Measurements from ENCODE around the gene DAB2.
"Not testable (repeated sequence)": the region's sequence is repeated elsewhere in the genome, so short reads cannot be mapped to it uniquely, and the experiment has no call there.

Gene DAB2

DNA sequence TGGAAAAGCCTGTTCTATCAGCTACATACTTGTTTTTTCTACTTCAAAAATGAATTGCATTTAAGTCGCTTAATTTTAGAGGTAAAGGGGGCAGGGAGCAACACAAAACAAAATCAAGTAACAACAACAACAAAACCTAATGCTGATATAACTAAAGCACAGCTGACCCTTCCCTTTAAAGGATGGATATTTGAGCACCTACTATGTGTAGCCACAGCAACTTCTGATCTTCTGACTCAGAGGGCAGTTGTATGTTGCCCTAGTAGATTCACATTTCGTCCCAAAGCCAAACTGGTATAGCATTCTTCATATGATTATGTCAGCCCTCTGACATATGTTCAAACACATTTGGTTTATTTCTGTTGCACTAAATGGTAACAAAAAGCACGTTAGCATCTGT lies 6.8 kb downstream of the DAB2 start:
- DNase-seq = no peak

DNA sequence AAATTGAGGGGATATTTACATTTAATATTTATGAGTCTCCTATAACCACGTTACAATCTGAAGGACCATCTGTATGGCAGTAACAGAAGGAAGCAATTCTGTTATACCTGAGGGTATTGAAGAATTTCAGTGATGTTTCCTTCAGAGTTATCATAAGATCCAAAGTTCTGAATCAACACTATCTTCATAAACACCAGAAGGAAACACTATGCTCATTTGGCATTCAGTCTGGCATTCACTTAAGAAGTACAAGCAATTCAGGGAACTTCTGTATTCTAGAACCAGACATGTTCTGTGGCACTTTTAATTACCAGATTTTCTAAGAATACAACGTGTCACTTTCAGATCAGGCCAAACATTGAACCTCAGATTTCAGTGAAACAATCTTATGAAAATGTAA lies 9.6 kb downstream of the DAB2 start:
- no peak for DNase-seq

DNA sequence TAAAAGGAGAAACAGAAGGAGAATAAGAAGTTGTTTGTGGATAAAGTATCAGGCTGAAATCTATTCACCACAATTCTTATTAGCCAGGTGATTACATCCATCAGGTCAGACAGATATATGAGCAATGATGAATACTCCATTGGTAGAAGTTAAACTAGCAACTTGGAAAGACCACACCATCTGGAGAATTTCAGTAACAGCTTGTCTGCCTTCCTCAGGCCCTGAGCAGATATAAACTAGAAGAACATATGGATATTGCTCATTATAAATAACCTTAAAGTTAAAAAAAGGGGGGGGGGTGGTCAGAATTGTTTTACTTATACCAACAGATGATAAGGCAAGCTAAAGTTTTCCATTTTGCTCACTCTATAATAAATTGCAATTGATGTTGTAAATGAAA lies 10.4 kb downstream of the DAB2 start:
- no peak for DNase-seq

DNA sequence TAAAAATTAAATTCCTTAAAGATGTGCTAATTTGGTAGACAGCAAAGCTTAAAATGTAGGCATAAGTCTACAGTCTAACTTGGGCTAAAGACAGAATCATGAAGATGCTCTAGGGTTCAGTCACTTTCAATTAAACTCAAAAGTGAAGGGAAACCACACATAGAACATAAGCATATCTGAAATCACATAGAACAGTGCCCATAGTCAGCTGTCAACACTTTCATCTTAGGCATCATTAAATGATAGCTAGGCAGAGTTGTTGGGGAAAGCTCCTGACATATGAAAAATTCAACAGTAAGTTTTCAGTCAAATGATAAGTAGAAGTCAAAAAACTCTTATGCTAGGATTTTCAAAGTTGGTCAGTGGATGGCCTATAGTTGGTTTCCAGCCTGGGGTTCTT lies 11.0 kb downstream of the DAB2 start:
- DNase-seq = no peak

DNA sequence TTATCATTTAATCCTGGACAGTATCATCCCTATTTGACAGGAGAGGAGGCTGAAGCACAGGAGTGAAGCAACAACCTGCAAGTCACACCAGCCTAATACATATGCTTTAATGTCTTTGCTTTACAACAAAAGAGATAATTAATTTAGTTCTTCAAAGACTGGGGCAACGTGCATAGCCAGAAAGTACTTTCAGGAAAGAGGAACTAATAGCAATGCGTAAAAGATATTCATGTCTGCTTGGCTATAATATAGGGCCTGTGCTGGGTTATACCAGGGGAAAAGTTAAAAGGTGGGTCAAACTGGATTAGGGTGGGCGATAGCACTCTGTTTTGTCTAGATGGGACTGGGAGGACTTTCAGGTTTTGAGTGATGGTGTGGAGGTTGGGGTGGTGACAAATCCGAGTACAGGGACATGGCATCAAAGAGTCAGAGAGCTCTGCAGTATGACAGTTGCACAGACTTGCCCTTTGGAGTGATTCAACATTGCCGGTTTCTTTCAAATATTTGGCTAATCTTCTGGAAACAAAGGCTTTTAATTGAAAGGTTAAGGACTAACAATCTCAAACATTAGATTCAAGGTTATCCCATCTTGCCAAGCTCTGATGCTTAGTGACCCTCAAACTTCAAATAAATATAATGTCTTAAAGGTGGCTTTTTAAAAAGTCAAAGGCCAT lies 11.9 kb downstream of the DAB2 start:
- no peak for DNase-seq

DNA sequence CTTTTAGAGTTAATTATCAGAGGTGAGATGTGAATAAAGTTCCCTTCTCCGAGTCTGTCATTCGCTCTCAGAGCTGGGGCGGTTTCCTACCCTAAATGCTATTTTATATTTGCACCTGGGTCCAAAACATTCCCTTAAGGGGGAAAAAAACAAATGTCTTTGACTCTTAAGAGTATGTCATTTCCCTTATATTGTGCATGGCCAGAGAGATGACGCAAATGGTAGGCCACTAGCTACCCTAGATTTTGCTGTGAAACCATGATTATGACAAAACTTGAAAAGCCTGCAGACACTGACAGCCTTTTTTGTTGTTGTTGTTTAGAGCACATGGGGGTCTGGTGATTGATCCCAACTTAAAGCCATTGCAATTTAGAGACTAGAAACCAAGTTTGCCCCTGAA lies 12.8 kb downstream of the DAB2 start:
- no peak for DNase-seq

DNA sequence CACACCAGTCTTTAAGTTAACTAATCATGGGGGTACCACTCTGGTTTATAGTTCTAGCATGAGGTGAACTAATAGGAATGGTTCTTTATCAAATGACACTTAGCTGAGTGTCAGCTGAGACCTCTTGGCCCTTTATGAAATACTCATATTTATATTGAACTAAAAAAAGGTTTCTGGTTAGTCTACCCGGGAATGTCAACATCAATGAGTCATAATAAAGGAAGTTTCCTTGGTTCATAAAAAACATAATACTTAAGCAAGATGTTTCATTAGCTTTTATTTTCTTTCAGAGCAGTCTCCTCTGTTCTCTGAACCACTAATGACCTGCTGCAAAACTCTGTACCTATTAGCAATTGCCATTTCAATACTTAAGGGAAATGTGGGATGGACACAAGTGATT lies 13.7 kb downstream of the DAB2 start:
- no peak for DNase-seq

DNA sequence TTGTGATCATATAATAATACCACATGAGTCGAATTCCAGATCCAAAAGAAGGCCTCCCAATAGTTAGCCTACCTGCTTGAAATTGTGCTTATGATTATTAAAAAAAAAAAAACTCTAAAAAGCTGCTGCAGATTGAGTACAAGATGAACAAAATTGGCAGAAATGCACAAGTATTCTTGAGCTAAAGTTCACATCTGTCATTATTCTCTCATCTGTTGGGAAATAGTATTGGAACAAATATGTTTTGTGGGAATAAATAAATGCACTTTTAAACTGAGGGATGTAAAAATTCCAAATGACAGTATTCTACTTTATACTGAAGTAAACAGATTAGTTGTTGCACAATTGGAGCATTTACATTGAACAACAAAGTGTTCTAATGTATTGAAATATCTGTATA lies 15.7 kb downstream of the DAB2 start:
- DNase-seq = no peak

DNA sequence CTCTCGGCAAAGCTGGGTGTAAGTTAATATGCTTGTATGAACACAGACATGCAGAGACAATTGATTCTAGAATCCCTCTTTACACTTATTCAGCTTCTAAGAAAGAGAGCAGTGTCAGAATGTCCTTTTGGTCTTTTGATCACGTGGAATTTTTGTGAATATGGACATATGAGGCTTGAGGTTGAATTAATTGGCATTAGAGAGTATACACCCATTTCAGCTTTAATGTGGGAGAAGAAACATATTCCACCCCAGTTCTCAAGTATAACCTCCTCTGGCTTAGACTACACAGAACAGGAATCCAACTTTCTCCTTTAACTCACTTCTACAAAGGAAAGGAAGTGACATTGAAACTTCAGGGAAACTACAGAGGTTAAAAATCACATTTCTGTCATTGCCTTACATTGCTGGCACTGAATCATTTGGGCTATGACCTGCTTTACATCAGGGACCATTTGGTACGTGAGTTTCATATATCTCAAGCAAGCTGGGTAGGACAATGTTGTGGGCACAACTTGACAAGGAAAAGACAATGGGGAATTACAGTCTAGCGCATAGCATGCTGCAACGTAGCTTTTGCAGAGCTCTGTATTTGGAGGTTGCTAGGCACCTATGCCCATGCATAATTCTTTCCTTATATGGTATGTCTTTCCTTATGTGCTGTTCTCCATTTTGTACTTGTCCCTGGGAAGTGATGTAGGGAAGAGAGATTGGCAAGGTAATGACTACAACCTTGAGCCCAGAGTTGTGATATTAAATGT lies 19.5 kb downstream of the DAB2 start:
- DNase-seq = no peak

DNA sequence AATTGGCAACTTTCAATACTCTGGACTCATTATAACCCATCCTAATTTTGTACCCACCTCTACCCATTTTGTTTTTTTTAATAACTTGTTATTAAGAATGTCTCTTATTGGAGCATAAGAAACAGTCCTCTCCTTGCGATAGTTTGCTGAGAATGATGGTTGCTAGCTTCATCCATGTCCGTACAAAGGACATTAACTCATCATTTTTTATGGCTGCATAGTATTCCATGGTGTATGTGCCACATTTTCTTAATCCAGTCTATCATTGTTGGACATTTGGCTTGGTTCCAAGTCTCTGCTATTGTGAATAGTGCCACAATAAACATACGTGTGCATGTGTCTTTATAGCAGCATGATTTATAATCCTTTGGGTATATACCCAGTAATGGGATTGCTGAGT lies 21.0 kb downstream of the DAB2 start:
- DNase-seq = not testable (repeated sequence)

DNA sequence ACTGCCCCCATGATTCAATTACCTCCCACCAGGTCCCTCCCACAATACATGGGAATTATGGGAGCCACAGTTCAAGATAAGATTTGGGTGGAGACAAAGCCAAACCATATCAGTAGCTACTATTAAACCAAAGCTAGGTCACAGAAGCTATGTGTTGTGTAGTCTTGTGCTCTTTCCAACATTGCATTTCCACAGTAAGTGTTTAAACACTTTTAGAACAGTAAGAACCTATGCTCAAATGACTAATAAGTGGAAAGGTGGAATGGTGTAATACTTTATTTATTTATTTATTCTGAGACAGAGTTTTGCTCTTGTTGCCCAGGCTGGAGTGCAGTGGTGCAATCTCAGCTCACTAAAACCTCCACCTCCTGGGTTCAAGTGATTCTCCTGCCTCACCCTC lies 22.6 kb downstream of the DAB2 start:
- not testable (repeated sequence) for DNase-seq

DNA sequence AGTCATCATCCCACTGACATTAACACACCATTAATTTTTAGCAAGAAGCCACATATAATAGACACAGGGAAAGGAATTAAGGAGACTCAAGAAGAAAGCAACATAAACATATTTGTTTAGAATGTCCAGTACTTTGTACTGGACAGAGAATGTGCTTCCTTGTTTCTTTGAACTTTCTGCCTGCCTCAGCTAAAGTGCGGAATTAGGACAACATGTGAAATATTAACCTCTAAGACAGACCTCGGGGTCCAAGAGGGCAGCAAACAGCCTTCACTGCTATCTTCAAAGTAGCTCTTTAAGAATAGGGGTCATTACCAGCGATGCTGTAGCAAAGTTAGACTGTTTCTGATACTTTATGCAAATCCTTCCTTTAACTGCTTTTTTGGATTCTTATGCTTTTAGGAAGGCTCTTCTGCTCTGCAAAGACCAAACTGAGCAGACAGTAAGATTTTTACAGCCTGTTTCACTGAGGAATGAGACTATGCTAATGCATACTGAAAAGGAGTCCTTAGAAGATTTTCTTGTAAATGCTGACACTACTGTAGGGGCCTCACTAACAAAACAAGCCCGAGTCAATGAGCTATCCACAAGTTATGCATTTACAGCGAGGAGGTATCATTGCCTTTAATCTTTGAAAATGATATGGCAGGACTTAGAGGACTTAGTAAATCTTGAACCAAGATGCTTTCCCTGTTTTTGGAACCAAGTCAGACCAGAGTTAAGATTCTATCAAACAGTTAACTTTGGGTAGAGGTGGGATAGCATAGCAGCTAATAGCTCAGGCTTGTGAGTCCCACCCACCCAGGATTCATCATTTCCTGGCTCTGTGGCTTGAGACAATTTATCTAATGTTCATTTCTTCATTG lies 23.8 kb downstream of the DAB2 start:
- no peak for DNase-seq

DNA sequence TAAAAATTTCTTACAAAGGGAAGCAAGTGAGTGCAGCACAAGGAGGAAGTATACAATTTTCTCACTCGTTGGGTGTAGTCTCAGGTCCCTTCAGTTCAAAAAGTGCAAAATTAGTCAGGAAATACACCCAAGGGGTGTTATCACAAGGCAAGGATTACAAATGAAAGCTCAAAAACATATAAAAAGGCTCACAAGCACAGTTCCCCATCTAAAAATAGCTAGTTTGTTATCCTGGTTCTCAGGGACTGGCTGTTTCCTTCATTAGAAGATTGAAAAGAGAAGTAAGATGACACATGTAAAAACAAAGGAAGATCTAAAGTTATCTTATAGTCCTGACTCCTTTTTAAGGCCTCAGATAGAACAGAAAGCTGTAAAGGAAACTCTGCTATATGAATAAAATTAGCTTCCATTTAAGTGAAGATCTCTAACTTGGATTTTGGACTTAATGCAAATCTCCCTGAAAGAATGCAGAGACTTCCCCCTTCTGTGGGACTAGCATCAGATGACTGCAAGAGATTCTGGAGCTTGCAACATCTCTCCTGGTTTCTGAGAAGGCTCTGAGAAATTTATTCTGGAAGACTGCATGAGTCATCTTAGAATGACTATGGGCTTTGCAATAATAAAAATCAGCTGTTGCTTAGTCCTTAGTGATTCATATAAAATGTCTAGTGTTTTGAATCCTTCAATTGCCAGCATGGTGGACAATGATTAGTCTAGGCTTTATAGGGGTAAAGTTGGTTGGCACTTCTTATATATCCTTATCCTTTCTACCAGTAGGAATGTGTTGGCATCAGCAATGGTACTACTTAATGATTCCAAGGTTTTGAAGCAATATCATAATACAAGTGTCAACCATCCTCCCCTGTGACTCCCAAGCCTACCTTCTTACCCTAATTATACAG lies 25.4 kb downstream of the DAB2 start:
- no peak for DNase-seq

DNA sequence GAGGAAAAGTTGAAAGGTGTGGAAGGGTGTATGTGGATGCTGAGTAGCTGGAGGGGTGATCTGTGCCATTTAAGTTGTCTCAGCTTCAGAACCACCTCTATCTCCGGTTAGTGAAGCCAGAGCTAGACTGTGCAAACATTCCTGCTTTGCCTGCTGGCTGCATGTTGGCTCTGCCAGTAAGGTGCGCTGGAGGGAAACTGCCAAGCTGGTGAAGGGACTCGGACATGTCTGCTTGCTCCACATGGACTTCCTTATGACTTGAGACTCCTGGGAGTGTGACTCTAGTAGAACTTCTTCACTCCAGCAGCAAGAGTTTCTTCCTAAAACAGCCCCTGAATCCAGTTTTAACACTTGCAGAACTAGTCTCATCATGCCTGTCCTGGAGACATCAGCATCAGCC lies 27.9 kb downstream of the DAB2 start:
- no peak for DNase-seq

DNA sequence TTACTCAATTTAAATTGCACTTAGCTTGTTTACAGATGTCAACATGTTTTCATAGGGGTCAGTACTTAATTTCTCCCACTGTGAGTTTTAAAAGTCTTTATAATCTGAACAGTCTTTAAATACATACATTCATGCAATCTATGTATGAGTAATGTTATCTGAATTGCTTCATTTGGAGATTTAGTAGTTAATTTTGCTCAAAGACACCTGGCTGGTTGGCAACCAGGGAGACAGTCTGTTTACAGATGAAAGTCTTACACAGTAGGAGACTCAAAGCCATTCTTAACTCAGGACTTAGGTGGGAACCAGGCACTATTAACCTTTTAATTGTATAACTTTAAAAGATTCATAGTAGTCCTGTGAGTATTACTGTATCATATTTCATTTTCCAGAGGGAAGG lies 29.3 kb downstream of the DAB2 start:
- DNase-seq = no peak

DNA sequence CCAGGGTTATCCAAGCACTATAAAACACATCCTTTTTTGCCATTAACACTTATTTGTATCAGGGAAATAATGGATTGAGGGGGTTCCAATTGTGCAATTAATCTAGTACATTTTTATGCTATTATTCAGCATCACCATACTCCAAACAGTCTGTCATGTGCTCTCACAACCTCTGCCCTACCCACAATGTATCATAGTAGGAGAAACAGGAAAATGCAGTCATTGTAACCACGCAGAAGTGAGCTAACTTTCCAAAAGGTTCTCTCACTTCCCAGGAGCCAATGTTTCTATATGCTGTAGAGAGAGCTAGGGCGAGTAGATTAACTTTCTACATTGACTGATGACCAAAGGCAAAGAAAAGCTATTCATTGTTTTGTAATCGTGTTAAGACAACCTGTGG lies 29.8 kb downstream of the DAB2 start:
- DNase-seq = no peak

DNA sequence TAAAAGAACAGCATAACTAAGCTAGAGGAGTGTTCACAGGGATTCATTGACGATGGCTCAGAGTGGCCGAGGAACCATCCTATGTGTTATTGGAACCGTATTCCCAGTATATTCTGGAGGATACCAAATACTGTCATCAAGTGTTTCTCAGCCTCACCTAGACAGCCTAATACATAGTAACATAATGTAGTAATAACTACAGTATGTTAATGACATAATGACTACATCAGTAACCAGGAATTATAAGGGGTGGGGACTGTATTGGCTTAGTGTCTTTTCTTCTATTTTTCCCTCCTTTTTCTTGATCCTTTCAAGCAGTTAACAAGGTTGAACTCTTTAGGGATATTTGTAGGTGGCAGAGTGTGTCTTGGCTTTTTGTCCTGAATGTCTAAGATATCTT lies 33.8 kb downstream of the DAB2 start:
- DNase-seq = no peak

DNA sequence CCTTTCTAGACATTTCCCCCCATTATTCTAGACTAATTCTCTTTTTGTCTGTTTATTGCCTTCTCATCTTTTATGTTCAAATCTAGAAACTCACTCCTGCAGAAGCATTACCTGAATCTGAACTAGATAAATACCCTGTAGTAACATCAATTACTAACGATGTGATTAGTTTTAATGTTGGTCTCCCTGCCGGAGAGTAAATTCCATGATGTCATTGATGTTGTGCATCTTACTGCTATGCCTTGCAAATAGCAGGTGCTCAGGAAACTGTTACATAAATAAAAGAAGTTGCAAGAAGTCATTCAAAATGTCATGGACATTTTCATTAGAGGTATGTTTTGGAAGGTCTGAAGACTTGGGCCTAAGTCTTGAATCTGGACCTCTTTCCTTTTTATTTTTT lies 37.5 kb downstream of the DAB2 start:
- DNase-seq = no peak

DNA sequence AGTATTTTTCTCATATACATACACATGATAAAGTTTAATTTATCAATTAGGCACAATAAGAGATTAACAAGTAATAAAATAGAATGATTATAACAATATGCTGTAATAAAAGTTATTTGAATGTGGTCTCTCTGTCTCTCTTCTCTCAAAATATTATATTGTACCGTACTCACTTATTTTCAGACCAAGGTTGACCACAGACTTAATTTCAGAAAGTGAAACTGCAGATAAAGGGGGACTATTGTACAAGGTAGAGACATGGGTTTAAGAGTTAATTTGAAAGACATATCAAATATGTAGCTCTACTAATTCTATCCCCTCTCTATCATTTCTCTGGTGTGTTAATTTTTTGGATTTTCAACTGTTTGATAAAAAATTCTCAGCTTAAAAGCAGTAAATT lies 40.5 kb downstream of the DAB2 start:
- DNase-seq = no peak

DNA sequence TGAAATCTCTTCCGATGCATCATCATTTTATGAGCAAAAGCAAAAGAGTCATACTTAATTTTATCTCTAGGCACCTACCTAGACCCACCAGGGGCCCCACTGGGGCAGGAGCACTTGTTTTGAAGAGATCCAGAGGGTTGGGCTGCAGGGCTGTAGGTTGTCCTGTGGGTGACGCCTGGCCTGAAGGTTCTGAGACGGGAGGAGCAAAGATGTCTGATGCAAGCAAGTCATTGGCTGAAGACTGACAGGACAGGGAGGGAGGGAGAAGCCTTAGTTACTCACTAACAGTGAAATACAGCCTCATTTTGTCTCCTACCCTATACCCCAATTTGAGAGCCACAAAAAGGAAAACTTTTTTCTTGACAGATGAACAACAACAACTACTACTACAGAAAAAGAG lies 43.4 kb downstream of the DAB2 start:
- DNase-seq = no peak

DNA sequence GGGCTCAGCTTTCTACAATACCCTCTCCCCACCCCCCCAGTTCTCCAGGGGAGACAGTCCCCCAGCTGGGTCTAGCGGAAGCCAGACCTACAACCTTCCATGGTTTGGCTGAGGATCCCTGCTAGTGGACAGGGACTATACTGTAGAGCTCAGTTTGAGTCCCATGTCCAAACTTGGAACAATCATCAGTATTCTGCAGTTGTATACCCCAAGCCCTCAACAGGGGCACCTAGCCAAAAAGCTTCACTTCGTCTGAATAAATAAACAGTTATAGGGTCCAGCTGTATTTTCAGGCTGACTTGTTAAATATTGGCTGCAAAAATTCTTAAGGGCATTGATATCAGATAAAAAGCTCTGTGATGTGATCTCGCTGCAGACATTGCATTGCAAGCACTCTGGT lies 45.1 kb downstream of the DAB2 start:
- no peak for DNase-seq

DNA sequence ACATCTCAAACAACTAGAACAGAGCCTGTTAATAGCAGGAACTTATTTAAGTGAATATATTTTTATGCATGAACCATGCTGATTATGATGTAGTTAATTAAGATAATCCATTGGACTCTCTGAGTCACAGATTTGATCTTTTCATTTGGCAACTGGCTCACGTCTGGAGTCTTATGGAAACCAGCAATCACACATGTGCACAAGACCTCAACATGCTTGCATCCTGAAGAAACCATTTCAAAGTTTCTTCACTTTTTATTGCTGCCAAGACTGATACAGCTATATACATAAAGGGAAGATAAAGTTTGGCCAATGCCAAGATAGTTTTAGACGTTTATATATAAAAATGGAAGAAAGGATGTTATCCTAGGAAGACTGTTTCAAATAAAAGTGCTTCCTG lies 47.2 kb downstream of the DAB2 start:
- no peak for DNase-seq

DNA sequence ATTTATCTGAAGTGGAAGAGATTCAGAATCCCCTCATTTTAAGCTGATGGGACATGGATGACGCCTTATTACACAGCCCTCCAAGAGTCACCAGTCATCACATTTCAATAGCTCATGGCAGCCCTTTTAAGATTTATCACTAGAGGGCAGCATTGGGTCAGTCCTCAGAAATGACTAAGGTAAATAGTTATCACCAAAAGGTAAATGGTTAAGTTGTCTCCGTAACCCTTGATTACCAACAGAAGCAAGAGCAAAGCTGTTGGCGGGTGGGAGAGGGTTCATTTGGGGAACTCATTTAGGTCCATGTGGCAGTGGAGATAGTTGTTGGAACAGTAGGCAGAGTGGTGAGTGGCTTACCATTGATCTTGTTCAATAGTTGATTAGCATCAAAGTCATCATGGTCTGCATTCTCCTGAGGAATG lies 48.5 kb downstream of the DAB2 start:
- no peak for DNase-seq

Measured in DMS79 (cell line).